Superior temporal gyrus (tissue), 1 donor: Measurements from ENCODE around the gene INTS6.

Source experiments
- DNase-seq: peaks from one replicate; pipeline ENCODE4 v3.0.0-alpha.2; 2016; ENCODE audit errors: extremely low spot score

The INTS6 gene

DNA sequence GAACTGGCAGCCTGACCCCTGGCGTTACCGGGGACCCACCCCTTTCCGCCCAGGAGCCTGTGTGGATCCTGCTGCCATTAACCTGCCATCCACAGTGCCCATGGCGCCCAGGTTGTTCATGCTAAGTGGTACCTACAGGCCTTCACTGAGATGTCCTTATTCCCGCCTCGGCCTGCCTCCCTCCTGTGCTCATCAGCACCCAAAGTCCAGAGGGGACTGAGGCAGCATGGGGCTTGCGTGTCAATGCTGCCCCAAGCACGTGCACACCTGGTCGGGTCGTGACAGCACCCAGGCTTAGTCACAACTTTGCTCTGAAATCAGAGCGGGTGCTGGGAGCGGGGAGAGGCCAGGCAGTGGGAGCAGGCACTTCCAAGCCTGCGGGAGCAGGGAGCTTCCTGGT lies 3.7 kb upstream of the INTS6 start:
- no peak for DNase-seq

DNA sequence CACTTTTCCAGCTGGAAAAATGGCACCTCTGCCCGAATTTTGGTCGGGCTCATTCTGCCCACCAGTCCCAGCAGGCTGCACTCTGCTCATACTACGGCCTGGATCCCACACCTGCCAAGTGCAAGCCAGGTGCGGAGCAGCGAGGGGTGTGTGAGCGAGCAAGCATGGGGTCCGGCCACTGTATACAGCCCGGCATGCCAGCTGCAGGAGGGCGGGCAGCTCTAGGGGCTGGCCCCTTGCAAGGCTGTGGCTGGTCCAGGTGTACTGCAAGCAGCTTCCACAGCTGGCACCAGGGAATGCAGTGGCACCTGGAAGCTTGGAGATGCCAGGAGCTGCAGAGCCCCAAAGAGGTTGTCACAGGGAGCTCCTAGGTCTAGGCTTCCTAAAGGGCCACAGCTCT lies 2.7 kb upstream of the INTS6 start:
- no peak for DNase-seq

GRCh38 chr13:51453959-51454703 lies 1.3 kb upstream of the INTS6 start:
- DNase-seq = peak; percentile 60

DNA sequence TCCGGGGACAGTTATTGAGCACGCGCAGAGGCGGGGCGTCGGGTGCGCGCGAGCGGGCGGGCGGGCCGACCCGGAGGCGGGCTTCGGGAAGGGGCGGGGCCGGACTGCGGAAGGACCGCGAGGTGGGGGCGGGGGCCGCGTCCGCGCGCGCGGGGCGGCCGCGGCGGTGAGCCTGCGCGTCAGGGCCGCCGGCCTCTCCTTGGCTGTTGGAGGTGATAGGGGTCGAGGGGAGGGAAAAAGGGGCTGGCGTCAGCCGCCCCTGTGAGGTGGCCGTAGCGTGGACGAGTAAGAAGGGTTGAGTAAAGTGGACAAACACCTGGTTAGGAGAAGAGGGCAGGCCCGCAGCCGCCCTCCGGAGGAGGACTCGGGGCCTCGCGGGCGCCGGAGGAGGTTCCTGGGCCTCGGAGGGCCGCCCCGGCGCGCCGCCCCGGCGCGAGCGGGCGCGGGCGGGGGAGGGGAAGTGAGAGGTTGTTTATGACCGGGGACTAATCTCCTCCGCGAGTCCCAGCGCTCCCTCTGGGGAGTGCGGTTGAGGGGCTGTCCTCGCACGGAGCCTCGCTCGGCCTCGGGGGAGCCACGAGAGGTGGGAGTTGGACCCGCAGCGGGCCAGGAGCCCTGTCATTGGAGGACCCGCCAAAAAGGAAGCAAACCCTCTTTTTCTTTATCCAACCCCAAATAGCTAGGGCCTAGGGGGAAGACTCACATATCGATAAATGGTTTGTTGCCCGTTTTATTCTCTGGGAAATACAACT lies 547 bp upstream of the INTS6 start:
- no peak for DNase-seq

DNA sequence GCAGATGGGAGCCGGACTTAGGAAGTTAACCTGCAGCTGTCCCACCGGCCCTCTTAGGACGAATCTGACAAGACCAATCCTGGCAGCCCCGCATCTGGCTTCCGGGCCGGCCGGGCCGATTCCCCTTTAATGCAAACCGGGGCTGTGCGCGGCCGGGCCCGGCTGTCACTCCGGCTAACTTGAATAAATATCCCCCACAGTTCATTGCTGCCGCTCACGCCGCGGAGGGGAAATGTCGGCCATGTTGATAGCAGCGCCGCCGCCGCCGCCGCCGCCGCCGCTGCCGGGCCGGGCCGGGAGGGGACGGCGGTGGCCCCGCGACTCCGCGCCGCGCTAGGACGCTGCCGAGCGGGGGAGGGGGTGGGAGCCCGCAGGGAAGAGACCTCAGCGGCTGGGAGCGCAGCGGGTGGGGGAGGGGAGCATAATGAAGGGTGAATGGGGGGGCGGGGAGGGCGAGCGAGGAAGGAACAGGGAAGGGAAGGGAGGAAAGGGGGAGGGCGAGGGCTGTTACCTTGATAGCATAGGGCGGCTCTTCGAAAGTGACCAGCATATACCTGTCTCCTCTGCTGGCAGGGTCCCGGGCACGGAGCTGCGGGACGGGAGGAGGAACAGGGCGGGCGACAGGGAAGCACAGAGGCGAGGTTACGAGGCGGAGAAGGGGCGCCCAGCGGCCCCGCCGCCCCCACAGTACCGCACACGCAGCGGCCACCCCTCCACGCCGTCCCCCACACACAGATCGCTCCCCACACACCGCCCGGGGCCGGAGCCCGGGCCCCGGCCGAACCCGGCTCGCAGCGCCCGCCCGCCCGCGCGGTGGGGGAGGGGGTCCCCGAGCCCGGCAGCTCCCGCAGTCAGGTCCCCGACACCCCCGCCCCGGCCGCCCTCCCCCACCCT lies 1.1 kb downstream of the INTS6 start:
- peak; percentile 70 for DNase-seq

DNA sequence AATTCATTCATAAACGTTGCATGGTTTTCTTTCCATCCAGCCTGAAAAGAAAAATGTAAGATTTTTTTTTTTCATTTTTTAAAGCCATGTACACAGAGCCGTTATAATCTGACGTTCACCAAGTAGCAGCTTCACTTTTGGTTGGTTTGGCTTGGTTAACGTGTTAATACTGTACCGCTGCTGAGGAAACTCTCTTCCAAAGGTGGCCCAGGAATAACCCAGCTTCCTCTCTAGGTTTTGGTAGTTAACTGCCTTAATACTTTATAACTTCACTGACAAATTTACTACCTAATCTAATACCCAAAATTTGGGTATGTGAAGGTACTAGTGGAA lies 1.7 kb downstream of the INTS6 start:
- no peak for DNase-seq

DNA sequence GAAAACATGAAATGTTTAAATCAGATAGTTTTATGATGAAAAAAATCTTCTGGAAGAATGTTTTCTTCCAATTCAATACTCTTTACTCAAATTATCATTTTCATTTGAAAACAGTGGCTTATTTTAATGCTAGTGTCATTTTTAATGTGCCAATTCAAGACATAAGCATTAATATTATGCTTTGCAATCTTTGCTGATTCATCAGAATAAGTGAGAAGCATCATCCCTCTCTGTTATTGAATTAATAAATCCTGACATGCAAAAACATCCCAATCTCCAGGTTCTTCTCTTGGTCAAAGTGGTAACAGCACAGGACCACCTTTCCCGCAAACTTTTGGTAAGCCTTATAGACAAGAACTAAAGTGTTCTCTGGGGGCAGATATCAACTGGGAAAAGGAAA lies 3.8 kb downstream of the INTS6 start:
- DNase-seq = no peak

DNA sequence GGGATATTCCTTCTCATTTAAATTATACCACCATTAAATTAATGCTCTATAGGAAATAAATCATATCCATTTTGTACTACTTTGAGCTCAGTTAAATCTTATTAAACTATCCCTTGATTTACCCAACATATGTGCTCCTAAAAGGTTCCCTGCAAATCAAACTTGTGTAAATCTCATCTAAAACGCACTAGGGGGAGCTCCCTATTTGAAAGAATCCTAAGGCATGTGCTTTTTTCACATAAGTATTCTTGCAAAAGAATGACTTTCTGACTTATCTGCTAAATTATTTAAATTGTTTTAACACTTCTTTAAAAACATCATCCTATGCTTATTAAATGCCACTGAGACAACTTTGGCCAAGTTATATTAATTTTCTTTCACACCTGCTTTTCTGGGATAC lies 7.9 kb downstream of the INTS6 start:
- peak; percentile 66 for DNase-seq

- DNase-seq = no peak
Observed at GRCh38 chr13:51440381-51440780, 12.5 kb downstream of the INTS6 start.

DNA sequence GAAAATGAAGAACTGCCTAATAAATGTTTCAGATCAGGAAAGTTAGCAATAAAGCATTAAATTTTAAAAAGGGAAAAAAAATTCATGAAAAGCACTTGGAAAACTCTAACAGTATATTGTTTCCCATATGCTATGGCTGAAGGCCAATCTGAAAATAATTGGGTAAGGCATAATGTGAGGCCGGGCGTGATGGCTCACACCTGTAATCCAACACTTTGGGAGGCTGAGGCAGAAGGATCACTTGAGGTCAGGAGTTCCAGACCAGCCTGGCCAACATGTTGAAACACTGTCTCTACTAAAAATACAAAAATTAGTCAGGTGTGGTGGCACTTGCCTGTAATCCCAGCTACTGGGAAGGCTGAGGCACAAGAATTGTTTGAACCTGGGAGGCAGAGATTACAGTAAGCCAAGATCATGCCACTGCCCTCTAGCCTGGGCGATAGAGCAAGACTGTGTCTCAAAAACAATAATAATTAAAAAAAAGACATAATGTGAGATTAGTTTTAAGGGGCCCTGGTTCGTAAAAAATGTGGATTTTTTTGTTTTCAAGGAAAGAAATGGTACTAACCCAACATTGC lies 15.2 kb downstream of the INTS6 start:
- no peak for DNase-seq

DNA sequence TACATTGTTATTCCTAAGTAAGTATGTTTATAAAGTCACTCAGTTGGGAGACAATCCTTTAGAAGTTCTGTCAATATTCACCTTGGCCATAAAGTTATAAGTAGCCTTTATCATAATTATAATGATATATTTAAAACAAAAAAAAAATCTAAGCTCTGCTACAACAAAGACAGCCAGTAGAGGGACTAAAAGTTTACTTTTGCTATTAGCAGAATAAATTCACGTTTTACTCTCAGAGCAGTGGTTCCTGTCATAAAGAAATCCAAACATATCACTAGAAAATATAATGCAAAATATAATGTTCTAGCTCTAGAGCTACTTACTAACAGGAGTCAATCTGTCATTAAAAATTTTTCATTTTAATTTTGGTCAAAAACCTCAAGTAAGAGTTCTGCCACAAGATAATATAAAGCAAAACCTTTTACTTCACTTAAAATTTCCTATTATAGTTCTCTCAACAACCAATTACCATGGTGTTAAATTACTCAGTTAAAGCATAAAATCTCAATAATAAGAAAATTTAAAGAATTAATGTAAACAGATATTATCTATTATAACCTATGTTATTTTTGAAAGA lies 17.7 kb downstream of the INTS6 start:
- peak; percentile 67 for DNase-seq

DNA sequence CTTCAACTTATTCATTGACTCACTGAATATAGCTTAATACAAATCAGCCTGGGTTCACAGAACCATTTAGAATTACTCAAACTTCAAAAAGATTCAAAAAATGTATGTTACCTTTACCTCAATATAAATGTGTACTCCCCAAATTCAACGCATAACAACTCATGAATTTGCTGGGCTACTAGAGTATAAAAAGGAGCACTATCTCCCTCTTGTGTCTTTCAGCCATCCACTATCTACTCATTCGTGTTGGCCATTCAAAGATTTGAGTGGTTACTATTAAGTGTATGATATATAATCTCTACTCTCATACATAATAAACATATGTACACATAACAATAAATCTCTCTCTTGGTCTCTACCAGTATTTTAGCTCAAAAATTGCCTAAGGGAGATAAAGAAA lies 20.3 kb downstream of the INTS6 start:
- DNase-seq = no peak

GRCh38 chr13:51426982-51427381 lies 25.9 kb downstream of the INTS6 start:
- DNase-seq = no peak

DNA sequence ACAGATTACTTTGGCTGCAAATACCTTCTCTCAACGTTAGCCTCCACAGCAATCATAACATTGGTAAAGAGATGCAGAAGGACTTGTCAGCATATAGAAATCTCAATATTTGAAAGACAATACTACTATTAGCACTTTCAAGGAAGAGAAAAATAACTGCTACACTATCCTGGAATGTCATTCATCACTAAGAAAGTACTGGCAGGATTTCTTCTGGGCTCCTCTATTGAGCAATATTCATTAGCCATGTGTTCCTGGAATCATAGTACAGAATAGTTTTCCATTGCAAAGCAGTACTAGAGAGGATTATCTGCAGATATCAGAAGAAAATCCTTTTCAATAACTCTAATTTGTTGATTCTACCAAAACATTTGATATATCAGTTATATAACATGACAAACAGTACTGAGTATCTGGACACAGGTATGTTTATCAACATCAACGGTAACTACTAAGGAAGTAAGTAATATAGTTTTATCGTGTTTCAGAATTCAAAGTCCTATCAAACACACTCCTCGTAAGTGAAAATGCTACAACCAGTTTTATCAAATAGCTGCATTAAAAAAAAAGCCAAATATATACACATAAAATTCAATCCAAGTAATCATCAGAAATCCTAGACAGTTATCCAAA lies 27.3 kb downstream of the INTS6 start:
- no peak for DNase-seq

GRCh38 chr13:51423766-51424165 lies 29.1 kb downstream of the INTS6 start:
- no peak for DNase-seq

DNA sequence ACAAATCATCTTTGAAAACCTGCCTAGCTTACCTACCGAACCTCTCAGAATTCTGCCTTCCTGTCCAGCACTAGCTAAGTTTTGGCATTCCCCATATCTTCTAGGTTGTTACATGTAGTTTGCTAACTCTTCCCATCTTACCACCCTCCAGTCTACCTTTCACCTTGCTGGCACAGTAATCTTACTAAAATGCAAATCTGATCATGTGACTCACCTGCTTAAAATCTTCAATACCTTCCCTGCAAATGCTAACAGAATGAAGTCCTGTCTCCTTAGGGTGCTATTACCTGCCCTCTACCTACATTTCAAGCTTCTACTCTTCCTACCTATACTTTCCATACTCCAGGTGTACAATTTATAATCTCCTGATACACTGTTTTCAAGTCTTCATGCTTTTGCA lies 30.4 kb downstream of the INTS6 start:
- DNase-seq = no peak

- no peak for DNase-seq
Observed at GRCh38 chr13:51420681-51421490, 31.9 kb downstream of the INTS6 start.

DNA sequence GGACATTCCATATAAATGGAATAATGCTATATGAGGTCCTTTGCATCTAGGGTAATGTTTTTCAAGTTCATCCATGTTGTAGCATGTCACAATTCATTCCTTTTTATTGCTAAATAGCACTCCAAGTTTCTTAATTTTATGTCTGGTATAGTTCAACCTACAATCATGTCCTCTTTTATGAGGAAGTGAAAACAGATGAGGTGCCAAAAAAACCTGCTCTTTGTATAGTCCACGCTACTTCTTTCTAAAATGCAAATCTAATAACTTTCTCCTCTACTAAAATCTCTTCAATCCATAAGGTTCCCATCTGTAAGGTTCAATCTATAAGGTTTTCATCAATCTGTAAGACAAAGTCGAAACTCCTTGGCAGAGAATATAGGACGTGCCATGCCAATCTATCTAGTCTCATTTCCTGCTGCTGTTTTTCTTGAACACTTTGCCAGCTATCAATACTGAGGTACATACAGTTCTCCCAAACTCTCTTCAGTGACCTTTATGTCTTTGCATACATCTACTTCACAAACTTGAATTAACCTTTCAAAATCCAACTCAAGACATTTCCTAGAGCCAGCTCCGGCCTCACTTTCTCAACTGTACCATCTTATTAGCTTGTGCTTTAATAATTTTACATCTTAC lies 33.7 kb downstream of the INTS6 start:
- no peak for DNase-seq

DNA sequence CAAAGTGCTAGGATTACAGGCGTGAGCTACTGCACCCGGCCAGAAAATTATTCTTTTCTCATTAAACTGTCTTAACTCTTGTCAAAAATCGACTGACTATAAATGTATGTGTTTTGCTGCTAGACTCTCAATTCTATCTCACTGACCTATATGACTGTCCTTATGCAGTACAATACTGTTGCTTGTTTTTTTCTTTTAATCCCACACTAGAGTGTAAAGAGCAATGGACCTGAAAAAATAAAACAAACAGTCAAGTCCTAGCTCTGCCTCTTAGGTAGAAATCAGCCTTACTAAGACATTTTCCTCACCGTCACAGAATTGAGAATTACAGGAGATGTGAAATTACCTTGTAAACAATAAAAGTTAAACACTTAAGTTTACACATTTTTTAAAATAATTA lies 35.1 kb downstream of the INTS6 start:
- no peak for DNase-seq

GRCh38 chr13:51416107-51416506 lies 36.7 kb downstream of the INTS6 start:
- DNase-seq = no peak
